CD4-positive, alpha-beta memory T cell (primary cell): ENCODE data around the gene SLC7A6. TPM values are rescaled to one million over a fixed set of nuclear protein-coding genes. Genes with fewer than 3 reads are reported as not detected.

Experiments
- CTCF ChIA-PET: fragments of 350-600 bp; sonication (Branson Sonifier 250); formaldehyde crosslinking; loops from one replicate; lab custom pipeline; 2021; ENCODE audit warnings: inconsistent platforms; ENCODE audit not compliant: partially characterized antibody; lab: Charles Lee
- POLR2A ChIA-PET: fragments of 350-600 bp; sonication (Branson Sonifier 250); formaldehyde crosslinking; loops from one replicate; lab custom pipeline; 2021; ENCODE audit not compliant: partially characterized antibody; lab: Charles Lee
- DNase-seq, 5 donors: peaks; one replicate each; pipeline versions ENCODE4 v3.0.0 to v3.0.0-alpha.2; 2020 to 2022; ENCODE audit warnings: mixed read lengths in 1 of 5
- H3K27ac ChIP-seq: one replicate; pipeline ENCODE4 v1.7.0; 2013; ENCODE audit warnings: low read depth, low read length
- H3K27me3 ChIP-seq: 2 replicates; pipeline ENCODE4 v1.7.0; 2013; ENCODE audit warnings: mild to moderate bottlenecking, low read length, moderate library complexity; ENCODE audit not compliant: insufficient read depth
- H3K36me3 ChIP-seq: 2 replicates; pipeline ENCODE4 v1.7.0; 2013; ENCODE audit warnings: mild to moderate bottlenecking, low read length, moderate library complexity; ENCODE audit not compliant: insufficient read depth
- H3K4me1 ChIP-seq: 2 replicates; pipeline ENCODE4 v1.7.0; 2013; ENCODE audit warnings: mild to moderate bottlenecking, low read length, moderate library complexity; ENCODE audit not compliant: insufficient read depth
- H3K4me3 ChIP-seq, 2 donors: one replicate each; pipeline ENCODE4 v1.7.0; 2013; ENCODE audit warnings: low read length in 2 of 2, mild to moderate bottlenecking in 1 of 2
- H3K9me3 ChIP-seq, 2 donors: one replicate each; pipeline ENCODE4 v1.7.0; 2013; ENCODE audit warnings: low read length in 2 of 2, control low read depth in 1 of 2; ENCODE audit not compliant: control insufficient read depth in 1 of 2
- H3K27ac Mint-ChIP-seq, 7 donors: one replicate each; pipeline ENCODE4 v1.8.0; 2020 to 2021; ENCODE audit warnings: mixed read lengths in 7 of 7, mild to moderate bottlenecking in 6 of 7, inconsistent platforms in 3 of 7, moderate library complexity in 3 of 7
- H3K27me3 Mint-ChIP-seq, 2 donors: one replicate each; pipeline ENCODE4 v1.8.0; 2020 to 2021; ENCODE audit warnings: mixed read lengths in 2 of 2
- H3K36me3 Mint-ChIP-seq, 2 donors: one replicate each; pipeline ENCODE4 v1.8.0; 2020 to 2021; ENCODE audit warnings: mixed read lengths in 2 of 2, inconsistent platforms in 1 of 2, mild to moderate bottlenecking in 1 of 2
- H3K4me1 Mint-ChIP-seq, 4 donors: one replicate each; pipeline ENCODE4 v1.8.0; 2020 to 2021; ENCODE audit warnings: mixed read lengths in 4 of 4, mild to moderate bottlenecking in 1 of 4
- H3K4me3 Mint-ChIP-seq, 8 donors: one replicate each; pipeline ENCODE4 v1.8.0; 2020 to 2021; ENCODE audit warnings: mixed read lengths in 8 of 8, mild to moderate bottlenecking in 7 of 8, moderate library complexity in 6 of 8, inconsistent platforms in 3 of 8
- H3K9me3 Mint-ChIP-seq, 8 donors: one replicate each; pipeline ENCODE4 v1.8.0; 2020 to 2021; ENCODE audit warnings: mixed read lengths in 8 of 8, mild to moderate bottlenecking in 5 of 8, inconsistent platforms in 3 of 8, moderate library complexity in 1 of 8
- intact Hi-C: fragments of 100-400 bp; cut with micrococcal nuclease; formaldehyde crosslinking; loops from one replicate; pipeline ENCODE4 v1.15.1; 2023
- polyA plus RNA-seq, 2 donors: library from polyadenylated mRNA; unstranded; fragments of 300-500 nt; fragmentation: Illumina TruSeq; gene quantifications; one replicate each; pipeline ENCODE4 v1.2.3, GENCODE V29; 2021
- total RNA-seq, 2 experiments: library from RNA; stranded (reverse); gene quantifications; one replicate each; pipeline ENCODE4 v1.2.3, GENCODE V29; 2021

The SLC7A6 gene
- total and polyA plus RNA-seq, 4 experiments from 2014 or later: 14.4 to 194 (median 105) TPM

DNA sequence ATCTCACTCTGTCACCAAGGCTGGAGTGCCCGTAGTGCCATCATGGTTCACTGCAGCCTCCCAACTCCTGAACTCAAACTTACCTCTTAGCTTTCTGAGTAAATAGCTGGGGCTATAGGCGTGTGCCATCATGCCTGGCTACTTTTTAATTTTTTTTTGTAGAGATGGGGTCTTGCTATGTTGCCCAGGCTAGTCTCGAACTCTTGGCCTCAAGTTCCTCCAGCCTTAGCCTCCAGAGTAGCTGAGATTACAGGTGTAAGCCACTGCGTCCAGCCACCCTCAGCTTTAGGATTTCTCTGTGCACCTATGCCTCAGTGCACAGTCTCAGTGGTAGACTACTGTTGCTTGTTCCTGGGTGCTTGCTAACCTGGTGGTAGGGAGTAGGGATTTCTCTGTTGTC is 5.5 kb downstream of the SLC7A6 start:
- intact Hi-C loops: no loop called here
- H3K36me3 Mint-ChIP-seq: peaks cover 44 to 60% of the 10 kb centered on the region in 2 donors
- H3K4me3 Mint-ChIP-seq: peak overlapping the region in 5 of 8 donors; percentile 5 to 66 (median 47)
- H3K27me3 Mint-ChIP-seq: no peaks in the 10 kb centered on the region
- ChIA-PET CTCF (interaction anchor here (1.0 to 25.3 kb wide), 3 partner anchors 9 to 59 kb away, joined by 3 to 680 read pairs (median 15); no protein-coding TSS in a partner anchor), POLR2A (interaction anchor here (0.6 to 44.5 kb wide), 2 partner anchors 26 to 656 kb away, joined by 3 to 1508 read pairs; partner anchors contain the start of genes PRMT7 and SLC7A6OS)
- peaks cover 59 to 95% (median 76%) of the 10 kb centered on the region in 4 donors for H3K4me1 Mint-ChIP-seq
- no peak for DNase-seq
- H3K9me3 Mint-ChIP-seq: peaks cover 0 to 6% (median 0%) of the 10 kb centered on the region in 8 donors
- Histone ChIP-seq H3K27me3 (no peaks in the 10 kb centered on the region), H3K9me3 (no peaks in the 10 kb centered on the region), H3K4me1 (peaks cover 93% of the 10 kb centered on the region), H3K4me3 (no peak overlapping the region), H3K36me3 (peaks cover under 1% of the 10 kb centered on the region), H3K27ac (peak overlapping the region; percentile 55)
- H3K27ac Mint-ChIP-seq: peak overlapping the region; percentile 84 to 99 (median 97)

DNA sequence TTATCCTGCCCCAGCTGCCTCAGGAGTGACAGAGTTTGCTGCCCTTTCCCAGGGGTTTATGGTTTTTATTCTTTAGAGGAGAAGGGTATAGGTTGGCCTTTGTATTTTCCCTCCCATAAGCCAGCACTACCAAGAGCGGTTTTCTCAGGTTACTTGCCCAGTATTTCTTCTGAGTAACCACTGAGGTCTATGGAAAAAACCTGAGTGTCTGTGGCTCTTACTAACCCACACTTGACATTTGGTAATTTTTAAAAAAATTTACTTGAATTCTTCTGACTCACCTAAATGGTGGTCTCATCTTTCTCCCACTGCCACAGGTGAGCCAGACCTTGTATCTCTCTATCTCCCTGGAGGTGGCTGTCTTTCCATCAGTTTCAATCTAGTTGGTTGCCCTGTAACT is 6.0 kb downstream of the SLC7A6 start:
- peaks cover 99% of the 10 kb centered on the region for H3K4me1 ChIP-seq
- H3K27me3 ChIP-seq: no peaks in the 10 kb centered on the region
- Mint-ChIP-seq H3K36me3 (peaks cover 44 to 55% of the 10 kb centered on the region in 2 donors), H3K9me3 (peaks cover 0 to under 1% (median 0%) of the 10 kb centered on the region in 8 donors), H3K27ac (peak overlapping the region; percentile 84 to 99 (median 97)), H3K4me3 (peak overlapping the region in 5 of 8 donors; percentile 5 to 53 (median 22)), H3K4me1 (peaks cover 60 to 96% (median 77%) of the 10 kb centered on the region in 4 donors), H3K27me3 (no peaks in the 10 kb centered on the region)
- ChIA-PET POLR2A (interaction anchor here (0.7 to 44.5 kb wide), 3 partner anchors 24 to 270 kb away, joined by 3 to 1508 read pairs (median 4); partner anchors contain the start of genes PRMT7 and SLC7A6OS), CTCF (interaction anchor here (3.8 to 25.3 kb wide), 2 partner anchors 22 to 58 kb away, joined by 15 to 680 read pairs; no protein-coding TSS in a partner anchor)
- no peaks in the 10 kb centered on the region for H3K9me3 ChIP-seq
- H3K36me3 ChIP-seq: peaks cover 4% of the 10 kb centered on the region
- peak overlapping the region; percentile 55 for H3K27ac ChIP-seq
- intact Hi-C loops: no loop called here
- DNase-seq: no peak
- no peak overlapping the region for H3K4me3 ChIP-seq

DNA sequence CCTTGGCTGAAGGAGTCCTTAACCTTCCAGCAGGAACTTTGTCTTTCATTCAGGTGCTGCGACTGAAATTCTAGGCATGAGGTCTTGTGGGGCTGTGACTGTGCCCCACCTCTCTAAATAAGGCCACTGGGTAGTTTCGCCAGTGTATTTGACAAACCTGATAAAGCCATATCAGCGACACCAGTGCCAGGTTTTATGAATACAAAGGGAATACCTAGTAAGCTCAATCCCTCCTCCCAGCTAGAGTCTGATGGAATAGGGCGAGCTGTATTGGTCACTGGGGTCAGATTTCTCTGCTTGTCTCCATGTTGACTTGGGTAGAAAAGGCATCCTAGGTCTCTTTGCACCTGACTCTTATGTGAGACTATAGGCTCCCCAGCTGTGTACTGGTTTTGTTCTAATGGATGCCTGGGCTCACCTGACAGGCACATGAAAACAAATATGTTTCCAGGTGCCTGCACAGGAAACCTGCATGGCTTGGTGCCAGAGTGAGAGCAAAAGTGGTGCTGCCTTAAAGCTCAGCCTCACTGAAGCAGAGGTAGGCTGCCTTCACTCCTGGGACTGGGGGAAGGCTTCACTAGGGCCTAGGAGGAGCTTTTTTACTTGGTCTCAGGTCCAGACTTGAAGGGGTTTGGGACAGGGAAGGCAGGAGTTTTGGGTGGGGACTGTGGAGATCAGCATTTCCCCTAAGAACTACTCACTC is 8.3 kb downstream of the SLC7A6 start:
- peak; percentile 75 to 85 (median 78) for DNase-seq
- intact Hi-C loops: loop anchor here (1.0 kb wide), 2 partner anchors 8 to 9 kb away; partner anchors contain the start of gene SLC7A6
- peaks cover 49 to 59% of the 10 kb centered on the region in 2 donors for H3K36me3 Mint-ChIP-seq
- H3K27ac Mint-ChIP-seq: peak overlapping the region; percentile 84 to 98 (median 95)
- peaks cover 60 to 94% (median 78%) of the 10 kb centered on the region in 4 donors for H3K4me1 Mint-ChIP-seq
- H3K4me3 Mint-ChIP-seq: peak overlapping the region; percentile 68 to 96 (median 76)
- Histone ChIP-seq H3K36me3 (peaks cover 4% of the 10 kb centered on the region), H3K4me1 (peaks cover 94% of the 10 kb centered on the region), H3K4me3 (peak overlapping the region; percentile 4 to 6), H3K9me3 (no peaks in the 10 kb centered on the region), H3K27me3 (no peaks in the 10 kb centered on the region), H3K27ac (peak overlapping the region; percentile 55)
- ChIA-PET POLR2A (interaction anchor here (0.8 to 44.5 kb wide), 10 partner anchors 8 to 472 kb away, joined by 3 to 1508 read pairs (median 4); partner anchors contain the start of genes NFATC3, PLA2G15, PRMT7 and SLC7A6), CTCF (interaction anchor here (0.7 to 25.3 kb wide), 7 partner anchors 10 to 57 kb away, joined by 3 to 680 read pairs (median 8); partner anchors contain the start of genes PRMT7, SLC7A6 and SLC7A6OS)
- no peaks in the 10 kb centered on the region for H3K9me3 Mint-ChIP-seq
- no peaks in the 10 kb centered on the region for H3K27me3 Mint-ChIP-seq

DNA sequence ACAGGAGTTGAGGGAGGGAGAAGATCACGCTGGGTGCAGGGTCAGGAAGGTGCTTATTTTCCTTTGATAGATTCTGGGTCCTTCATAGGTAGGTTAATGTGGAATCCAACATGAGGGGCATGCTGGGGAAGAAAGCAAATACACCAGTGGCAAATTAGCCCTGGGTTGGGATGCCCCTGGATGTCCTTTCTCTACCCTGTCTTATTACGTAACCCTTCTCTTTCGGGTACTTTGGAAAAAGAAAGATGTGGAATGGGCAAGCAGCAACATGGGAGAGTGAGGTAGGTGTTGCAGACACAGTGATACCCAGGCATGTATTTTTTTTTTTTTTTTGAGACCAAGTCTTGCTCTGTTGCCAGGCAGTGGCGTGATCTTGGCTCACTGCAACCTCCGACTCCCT is 9.1 kb downstream of the SLC7A6 start:
- intact Hi-C loops: loop anchor here (1.0 kb wide), 2 partner anchors 8 to 9 kb away; partner anchors contain the start of gene SLC7A6
- H3K4me1 ChIP-seq: peaks cover 86% of the 10 kb centered on the region

DNA sequence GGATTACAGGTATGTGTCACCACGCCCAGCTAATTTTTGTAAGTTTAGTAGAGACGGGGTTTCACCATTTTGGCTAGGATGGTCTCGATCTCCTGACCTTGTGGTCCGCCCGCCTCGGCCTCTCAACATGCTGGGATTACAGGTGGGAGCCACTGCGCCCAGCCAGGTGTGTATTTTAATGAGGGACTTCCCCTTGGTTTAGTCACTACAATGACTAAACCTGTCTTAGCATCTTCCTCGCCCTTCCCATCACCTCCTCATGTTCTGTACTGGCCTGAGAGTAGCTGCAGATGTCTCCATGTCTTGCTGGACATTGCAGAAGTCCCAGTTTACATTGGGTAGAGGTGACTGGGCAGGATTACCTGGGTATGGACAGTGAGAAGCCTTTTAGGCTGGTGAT is 9.6 kb downstream of the SLC7A6 start:
- peak overlapping the region; percentile 84 to 98 (median 95) for H3K27ac Mint-ChIP-seq
- Histone ChIP-seq H3K27me3 (no peaks in the 10 kb centered on the region), H3K4me1 (peaks cover 82% of the 10 kb centered on the region), H3K27ac (peak overlapping the region; percentile 55), H3K36me3 (peaks cover 4% of the 10 kb centered on the region), H3K9me3 (no peaks in the 10 kb centered on the region), H3K4me3 (no peak overlapping the region)
- CTCF ChIA-PET: interaction anchor here (1.1 to 25.3 kb wide), 5 partner anchors 11 to 454 kb away, joined by 3 to 680 read pairs (median 6); partner anchors contain the start of genes PRMT7, SLC7A6 and SLC7A6OS
- intact Hi-C loops: loop anchor here (1.0 kb wide), 2 partner anchors 7 to 10 kb away; partner anchors contain the start of gene SLC7A6
- peaks cover 44 to 53% of the 10 kb centered on the region in 2 donors for H3K36me3 Mint-ChIP-seq
- no peak for DNase-seq
- POLR2A ChIA-PET: interaction anchor here (1.1 to 44.5 kb wide), 4 partner anchors 9 to 37 kb away, joined by 4 to 1508 read pairs (median 73); partner anchors contain the start of genes PLA2G15, PRMT7, SLC7A6 and SLC7A6OS
- peaks cover 54 to 85% (median 69%) of the 10 kb centered on the region in 4 donors for H3K4me1 Mint-ChIP-seq
- no peaks in the 10 kb centered on the region for H3K27me3 Mint-ChIP-seq
- peak overlapping the region in 7 of 8 donors; percentile 17 to 96 (median 74) for H3K4me3 Mint-ChIP-seq
- H3K9me3 Mint-ChIP-seq: no peaks in the 10 kb centered on the region

More for the DNA sequence above, 9.1 kb downstream of the SLC7A6 start:
- no peak for DNase-seq
- Histone ChIP-seq H3K36me3 (peaks cover 4% of the 10 kb centered on the region), H3K27ac (peak overlapping the region; percentile 55), H3K4me3 (peak overlapping the region; percentile 4 to 6), H3K9me3 (no peaks in the 10 kb centered on the region), H3K27me3 (no peaks in the 10 kb centered on the region)
- Mint-ChIP-seq H3K27me3 (no peaks in the 10 kb centered on the region), H3K9me3 (no peaks in the 10 kb centered on the region), H3K4me1 (peaks cover 55 to 89% (median 70%) of the 10 kb centered on the region in 4 donors), H3K27ac (peak overlapping the region; percentile 84 to 98 (median 95)), H3K4me3 (peak overlapping the region; percentile 68 to 96 (median 76)), H3K36me3 (peaks cover 44 to 53% of the 10 kb centered on the region in 2 donors)
- POLR2A ChIA-PET: interaction anchor here (0.8 to 44.5 kb wide), 8 partner anchors 9 to 473 kb away, joined by 3 to 1508 read pairs (median 8); partner anchors contain the start of genes PLA2G15, PRMT7, SLC7A6 and SLC7A6OS
- CTCF ChIA-PET: interaction anchor here (1.3 to 25.3 kb wide), 6 partner anchors 11 to 56 kb away, joined by 3 to 680 read pairs (median 8); partner anchors contain the start of genes PRMT7, SLC7A6 and SLC7A6OS

DNA sequence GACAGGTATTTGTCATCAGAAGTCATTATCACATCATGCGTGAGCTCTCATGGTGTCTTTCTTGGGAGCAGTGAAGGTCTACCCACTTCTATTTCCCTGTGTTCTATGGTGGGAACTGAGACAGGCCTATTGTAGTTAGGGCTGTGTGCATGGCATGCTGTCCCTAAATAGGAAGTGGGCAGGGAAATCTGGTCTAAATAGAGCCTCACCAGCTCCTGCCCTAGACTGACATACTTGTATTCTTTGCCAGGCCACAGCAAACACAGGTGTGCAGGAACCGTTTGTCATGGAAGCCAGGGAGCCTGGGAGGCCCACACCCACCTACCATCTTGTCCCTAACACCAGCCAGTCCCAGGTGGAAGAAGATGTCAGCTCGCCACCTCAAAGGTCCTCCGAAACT is 10.1 kb downstream of the SLC7A6 start:
- no peaks in the 10 kb centered on the region for H3K27me3 Mint-ChIP-seq
- H3K36me3 Mint-ChIP-seq: peaks cover 42 to 51% of the 10 kb centered on the region in 2 donors
- no peaks in the 10 kb centered on the region for H3K9me3 Mint-ChIP-seq
- no peaks in the 10 kb centered on the region for H3K27me3 ChIP-seq
- no peaks in the 10 kb centered on the region for H3K9me3 ChIP-seq
- H3K36me3 ChIP-seq: peaks cover 4% of the 10 kb centered on the region
- peaks cover 50 to 84% (median 67%) of the 10 kb centered on the region in 4 donors for H3K4me1 Mint-ChIP-seq
- H3K4me1 ChIP-seq: peaks cover 81% of the 10 kb centered on the region
- peak overlapping the region in 7 of 8 donors; percentile 27 to 96 (median 74) for H3K4me3 Mint-ChIP-seq
- DNase-seq: no peak
- H3K4me3 ChIP-seq: peak overlapping the region in 1 of 2 donors; percentile 2
- H3K27ac Mint-ChIP-seq: peak overlapping the region; percentile 84 to 98 (median 95)
- H3K27ac ChIP-seq: peak overlapping the region; percentile 55
- POLR2A ChIA-PET: interaction anchor here (1.1 to 44.5 kb wide), 5 partner anchors 10 to 55 kb away, joined by 3 to 1508 read pairs (median 5); partner anchors contain the start of genes PLA2G15, PRMT7, SLC7A6 and SLC7A6OS
- CTCF ChIA-PET: interaction anchor here (1.1 to 25.3 kb wide), 5 partner anchors 12 to 455 kb away, joined by 3 to 680 read pairs (median 6); partner anchors contain the start of genes PRMT7, SLC7A6 and SLC7A6OS
- intact Hi-C loops: no loop called here
